ENCODE measurements around the gene NXPE4. TPM values are rescaled to one million over a fixed set of nuclear protein-coding genes. Genes with fewer than 3 reads are reported as not detected.

NXPE4 gene
- total RNA-seq, 1 experiment from 2014 or later, result not detected

GRCh38 chr11:114618139-114618538 is 22.6 kb upstream of the NXPE4 start:
- Mint-ChIP-seq H3K27me3 (ENCODE audit: insufficient read depth, unreplicated experiment) (no peaks in the 10 kb centered on the region), H3K36me3 (ENCODE audit: insufficient read depth, unreplicated experiment) (no peaks in the 10 kb centered on the region), H3K4me3 (ENCODE audit: unreplicated experiment) (no peak overlapping the region), H3K27ac (ENCODE audit: unreplicated experiment) (no peak overlapping the region), H3K9me3 (ENCODE audit: unreplicated experiment) (no peaks in the 10 kb centered on the region), H3K4me1 (ENCODE audit: low read depth, unreplicated experiment) (no peaks in the 10 kb centered on the region)
- ChIA-PET CTCF (no interaction called here), POLR2A (no interaction called here)
- Histone ChIP-seq H3K4me3 (ENCODE audit: low read depth, low read length) (no peak overlapping the region), H3K9me3 (peaks cover 36% of the 10 kb centered on the region), H3K36me3 (ENCODE audit: control insufficient read depth, insufficient read depth, low read length) (no peaks in the 10 kb centered on the region), H3K4me1 (no peaks in the 10 kb centered on the region), H3K27me3 (replicated peaks; ENCODE audit: control insufficient read depth, insufficient read depth, low read length) (no peaks in the 10 kb centered on the region)
- no peak for DNase-seq
- BruUV-seq (replicated peaks), result no TSS peak
- intact Hi-C loops (cut with micrococcal nuclease; ENCODE audit: unreplicated experiment), result no loop called here
- TF ChIP-seq CTCF (IDR thresholded peaks at IDR 0.05; ENCODE audit: insufficient read depth in 1 of 2, low read depth in 1 of 2, low read length in 1 of 2, severe bottlenecking in 1 of 2, unreplicated experiment in 1 of 2), result no peak

DNA sequence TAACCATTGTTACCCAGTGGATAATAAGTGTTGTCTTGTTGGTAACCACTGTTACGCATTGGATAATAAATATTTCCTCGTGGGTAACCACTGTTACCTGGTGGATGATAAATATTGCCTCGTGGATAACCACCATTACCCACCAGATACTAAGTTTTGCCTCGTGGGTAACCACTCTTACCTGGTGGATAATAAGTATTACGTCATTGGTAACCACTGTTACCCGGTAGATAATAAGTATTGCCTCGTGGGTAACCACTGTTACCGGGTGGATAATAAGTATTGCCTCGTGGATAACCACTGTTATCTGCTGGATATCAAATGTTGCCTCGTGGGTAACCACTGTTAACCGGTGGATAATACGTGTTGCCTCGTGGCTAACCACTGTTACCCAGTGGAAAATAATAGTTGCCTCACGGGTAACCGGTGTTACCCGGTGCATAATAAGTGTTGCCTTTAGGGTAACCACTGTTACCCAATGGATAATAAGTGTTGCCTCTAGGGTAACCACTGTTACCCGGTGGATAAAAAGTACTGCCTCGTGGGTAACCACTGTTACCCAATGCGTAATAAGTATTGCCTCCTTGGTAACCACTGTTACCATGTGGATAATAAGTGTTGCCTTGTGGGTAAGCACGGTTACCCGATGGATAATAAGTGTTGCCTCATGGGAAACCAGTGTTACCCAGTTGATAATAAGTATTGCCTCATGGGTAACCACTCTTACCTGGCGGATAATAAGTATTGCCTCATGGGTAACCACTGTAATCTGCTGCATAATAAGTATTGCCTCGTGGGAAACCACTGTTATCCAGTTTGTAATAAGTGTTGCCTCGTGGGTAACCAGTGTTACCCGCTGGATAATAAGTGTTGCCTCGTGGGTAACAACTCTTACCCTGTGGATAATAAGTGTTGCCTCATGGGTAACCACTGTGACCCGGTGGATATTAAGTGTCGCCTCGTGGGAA is 21.9 kb upstream of the NXPE4 start:
- ChIA-PET CTCF (no interaction called here), POLR2A (no interaction called here)
- Mint-ChIP-seq H3K27me3 (ENCODE audit: insufficient read depth, unreplicated experiment) (no peaks in the 10 kb centered on the region), H3K27ac (ENCODE audit: unreplicated experiment) (no peak overlapping the region), H3K9me3 (ENCODE audit: unreplicated experiment) (no peaks in the 10 kb centered on the region), H3K36me3 (ENCODE audit: insufficient read depth, unreplicated experiment) (no peaks in the 10 kb centered on the region), H3K4me3 (ENCODE audit: unreplicated experiment) (no peak overlapping the region), H3K4me1 (ENCODE audit: low read depth, unreplicated experiment) (no peaks in the 10 kb centered on the region)
- BruUV-seq (replicated peaks), result no TSS peak
- no peaks in the 10 kb centered on the region for H3K4me1 ChIP-seq
- H3K36me3 ChIP-seq (ENCODE audit: control insufficient read depth, insufficient read depth, low read length), result no peaks in the 10 kb centered on the region
- no peak for DNase-seq
- peaks cover 31% of the 10 kb centered on the region for H3K9me3 ChIP-seq
- H3K4me3 ChIP-seq (ENCODE audit: low read depth, low read length), result no peak overlapping the region
- TF ChIP-seq CTCF (IDR thresholded peaks at IDR 0.05; ENCODE audit: insufficient read depth in 1 of 2, low read depth in 1 of 2, low read length in 1 of 2, severe bottlenecking in 1 of 2, unreplicated experiment in 1 of 2), result no peak
- H3K27me3 ChIP-seq (replicated peaks; ENCODE audit: control insufficient read depth, insufficient read depth, low read length), result no peaks in the 10 kb centered on the region
- intact Hi-C loops (cut with micrococcal nuclease; ENCODE audit: unreplicated experiment), result no loop called here

- intact Hi-C loops (cut with micrococcal nuclease; ENCODE audit: unreplicated experiment), result no loop called here
These were observed 20.9 kb upstream of the NXPE4 start for GRCh38 chr11:114616516-114616915.

More at GRCh38 chr11:114616516-114616915, 20.9 kb upstream of the NXPE4 start:
- TF ChIP-seq CTCF (IDR thresholded peaks at IDR 0.05; ENCODE audit: insufficient read depth in 1 of 2, low read depth in 1 of 2, low read length in 1 of 2, severe bottlenecking in 1 of 2, unreplicated experiment in 1 of 2), result no peak
- Histone ChIP-seq H3K4me3 (ENCODE audit: low read depth, low read length) (no peak overlapping the region), H3K4me1 (no peaks in the 10 kb centered on the region), H3K36me3 (ENCODE audit: control insufficient read depth, insufficient read depth, low read length) (no peaks in the 10 kb centered on the region), H3K27me3 (replicated peaks; ENCODE audit: control insufficient read depth, insufficient read depth, low read length) (no peaks in the 10 kb centered on the region), H3K9me3 (peaks cover 30% of the 10 kb centered on the region)
- no peak for DNase-seq
- ChIA-PET CTCF (no interaction called here), POLR2A (no interaction called here)
- H3K27ac Mint-ChIP-seq (ENCODE audit: unreplicated experiment), result no peak overlapping the region
- H3K4me3 Mint-ChIP-seq (ENCODE audit: unreplicated experiment), result no peak overlapping the region
- H3K9me3 Mint-ChIP-seq (ENCODE audit: unreplicated experiment), result no peaks in the 10 kb centered on the region
- H3K36me3 Mint-ChIP-seq (ENCODE audit: insufficient read depth, unreplicated experiment), result no peaks in the 10 kb centered on the region
- BruUV-seq (replicated peaks), result no TSS peak
- no peaks in the 10 kb centered on the region for H3K27me3 Mint-ChIP-seq (ENCODE audit: insufficient read depth, unreplicated experiment)
- no peaks in the 10 kb centered on the region for H3K4me1 Mint-ChIP-seq (ENCODE audit: low read depth, unreplicated experiment)

All from Caco-2 (cell line).